LNCAP (cell line): ENCODE measurements around the gene ZNF664.

ENCODE experiments used
- TF ChIP-seq, protein P1 (sequence below): fragments of 450-650 bp; IDR thresholded peaks from 2 replicates; pipeline ENCODE4 v1.5.1; 2017; ENCODE audit warnings: mild to moderate bottlenecking

The ZNF664 gene

GRCh38 chr12:123938679-123939480 lies 34.1 kb upstream of the ZNF664 start:
- TF ChIP-seq, protein P1, sequence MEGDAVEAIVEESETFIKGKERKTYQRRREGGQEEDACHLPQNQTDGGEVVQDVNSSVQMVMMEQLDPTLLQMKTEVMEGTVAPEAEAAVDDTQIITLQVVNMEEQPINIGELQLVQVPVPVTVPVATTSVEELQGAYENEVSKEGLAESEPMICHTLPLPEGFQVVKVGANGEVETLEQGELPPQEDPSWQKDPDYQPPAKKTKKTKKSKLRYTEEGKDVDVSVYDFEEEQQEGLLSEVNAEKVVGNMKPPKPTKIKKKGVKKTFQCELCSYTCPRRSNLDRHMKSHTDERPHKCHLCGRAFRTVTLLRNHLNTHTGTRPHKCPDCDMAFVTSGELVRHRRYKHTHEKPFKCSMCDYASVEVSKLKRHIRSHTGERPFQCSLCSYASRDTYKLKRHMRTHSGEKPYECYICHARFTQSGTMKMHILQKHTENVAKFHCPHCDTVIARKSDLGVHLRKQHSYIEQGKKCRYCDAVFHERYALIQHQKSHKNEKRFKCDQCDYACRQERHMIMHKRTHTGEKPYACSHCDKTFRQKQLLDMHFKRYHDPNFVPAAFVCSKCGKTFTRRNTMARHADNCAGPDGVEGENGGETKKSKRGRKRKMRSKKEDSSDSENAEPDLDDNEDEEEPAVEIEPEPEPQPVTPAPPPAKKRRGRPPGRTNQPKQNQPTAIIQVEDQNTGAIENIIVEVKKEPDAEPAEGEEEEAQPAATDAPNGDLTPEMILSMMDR = peak; percentile 33; the same call in 1 of the 2 replicates

DNA sequence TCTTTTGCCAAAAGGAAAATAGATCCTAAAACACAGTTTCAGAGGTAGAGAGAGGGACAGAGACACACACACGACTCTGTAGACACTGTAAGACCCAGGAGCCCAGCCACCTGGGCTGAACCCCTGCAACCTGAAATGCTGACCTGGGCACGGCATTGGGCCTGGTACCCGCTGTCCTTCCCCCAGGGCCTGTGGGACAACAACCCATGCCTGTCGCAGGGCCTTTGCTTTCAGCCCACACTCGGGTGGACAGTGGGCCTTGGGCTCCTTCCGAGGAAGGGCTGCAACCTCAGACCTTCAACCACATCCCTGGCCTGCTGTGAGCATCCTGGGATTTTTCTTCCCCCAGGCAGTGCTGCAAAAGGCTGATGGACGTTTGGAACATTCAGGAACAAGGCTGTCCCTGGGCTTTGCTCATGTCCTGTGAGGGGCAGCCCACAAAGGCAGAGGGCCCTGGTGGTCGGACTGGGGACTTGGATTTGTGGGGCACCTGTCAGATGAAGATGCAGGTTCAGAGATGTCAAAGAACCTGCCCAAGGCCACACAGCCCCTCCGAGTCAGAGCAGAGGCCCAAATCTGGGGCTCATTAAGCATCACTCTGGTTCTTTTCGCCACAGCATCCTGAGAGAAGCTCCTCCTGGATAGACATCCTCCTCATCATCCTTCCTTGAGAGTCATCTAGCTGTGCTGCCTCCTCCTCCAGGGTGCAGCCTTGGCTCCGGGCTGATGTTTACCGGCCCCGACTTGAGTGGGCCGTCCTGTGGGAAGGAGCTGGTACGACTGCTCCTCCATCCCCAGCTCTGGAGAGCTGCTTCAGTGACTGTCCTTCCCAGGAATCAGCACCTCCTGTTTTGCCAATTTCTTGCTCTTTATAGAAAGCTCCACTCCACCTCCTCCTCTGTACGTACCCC lies 33.0 kb upstream of the ZNF664 start:
- TF ChIP-seq, protein P1 = no peak

DNA sequence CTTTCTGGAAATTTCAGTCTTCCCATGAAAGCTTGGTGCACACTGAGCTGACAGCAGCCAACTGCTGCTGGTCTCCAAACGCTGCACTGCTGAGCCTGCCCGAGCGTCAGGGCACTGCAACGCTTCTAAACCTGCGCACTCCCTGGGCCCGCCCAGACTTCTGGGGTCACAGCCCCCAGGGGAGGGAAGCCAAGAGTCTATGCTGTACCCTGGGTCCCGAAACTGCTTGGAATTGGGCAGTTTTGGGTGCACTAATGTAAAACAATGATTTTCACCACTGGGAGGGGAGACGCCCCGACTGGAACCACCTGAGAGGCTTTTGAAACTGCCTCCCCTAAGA lies 32.4 kb upstream of the ZNF664 start:
- TF ChIP-seq, protein P1 = no peak

DNA sequence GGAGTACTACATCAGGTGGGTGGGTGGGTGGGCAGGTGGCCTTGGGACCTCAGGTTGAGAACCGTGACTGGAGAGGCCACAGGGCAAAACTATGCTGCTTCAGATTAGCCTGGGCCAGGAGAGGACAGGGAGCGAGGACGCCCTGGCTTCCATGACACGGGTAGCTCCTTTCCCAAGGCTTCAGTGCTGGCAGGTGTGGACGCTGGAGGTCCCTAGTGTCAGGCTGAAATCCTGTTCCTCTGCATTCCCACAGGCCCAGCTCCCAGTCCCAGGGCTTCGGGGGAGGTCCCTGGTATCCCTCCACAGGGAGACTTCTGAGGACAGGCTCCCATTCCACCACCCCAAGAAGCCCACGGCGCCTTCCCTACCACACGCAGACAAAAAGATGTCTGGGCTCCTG lies 32.0 kb upstream of the ZNF664 start:
- TF ChIP-seq, protein P1 = no peak

DNA sequence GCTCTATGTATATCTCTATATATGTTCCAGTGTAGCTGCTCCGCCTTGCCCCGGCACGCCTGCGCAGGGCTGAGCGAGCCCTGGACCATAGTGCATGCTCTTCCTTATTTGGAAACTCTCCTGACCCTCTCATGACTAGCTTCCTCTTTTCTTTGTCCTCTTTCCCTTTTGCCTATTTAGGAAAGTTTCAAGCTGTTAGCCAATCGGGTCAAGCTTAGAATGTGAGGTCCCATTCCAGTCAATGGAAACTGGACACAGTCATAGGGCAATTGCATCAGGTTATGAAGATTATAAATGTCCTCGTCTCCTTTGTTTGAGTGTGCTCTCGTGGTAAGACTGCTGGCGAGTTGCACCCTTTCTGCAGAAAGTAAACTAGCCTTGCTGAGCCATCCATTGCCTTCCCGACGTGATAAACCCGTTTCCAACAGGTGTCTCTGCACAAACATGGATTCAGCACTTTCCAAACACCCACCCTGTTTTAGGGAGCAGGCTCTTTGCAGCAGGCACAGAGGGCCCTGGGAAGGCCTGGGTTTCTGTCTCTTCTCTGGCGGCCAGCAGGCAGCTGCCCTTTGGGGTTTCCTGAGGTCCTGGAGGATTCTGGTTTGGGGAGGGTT lies 31.3 kb upstream of the ZNF664 start:
- TF ChIP-seq, protein P1 = no peak

DNA sequence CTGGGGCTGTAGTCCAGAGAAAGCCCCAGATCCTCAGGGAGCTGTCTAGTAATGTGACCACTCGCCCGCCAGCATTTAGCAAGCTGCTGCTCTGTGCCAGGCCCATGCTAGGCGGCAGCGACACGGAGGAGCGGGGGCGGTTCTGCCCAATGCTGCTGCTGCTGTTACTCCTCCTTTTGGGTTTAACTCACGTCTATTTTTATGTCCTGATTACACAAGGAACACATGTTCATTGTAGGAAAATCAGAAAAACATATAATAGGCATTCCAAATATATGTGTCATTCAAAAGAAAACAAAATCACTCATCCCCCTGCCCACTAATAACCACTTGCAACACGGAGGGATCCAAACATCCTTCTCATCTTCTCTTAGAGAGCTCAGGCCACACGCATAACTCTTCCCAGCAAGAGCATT lies 30.8 kb upstream of the ZNF664 start:
- TF ChIP-seq, protein P1 = no peak

- TF ChIP-seq, protein P1 = no peak
Measured at GRCh38 chr12:123942911-123943648, 29.9 kb upstream of the ZNF664 start.
